ENCODE results near the gene KRTAP10-11. TPM values are rescaled to one million over a fixed set of nuclear protein-coding genes. Genes with fewer than 3 reads are reported as not detected.

KRTAP10-11 gene
- total and polyA plus RNA-seq, 2 donors (not counting 1 experiment from before 2014, with no cell fraction given): not detected

DNA sequence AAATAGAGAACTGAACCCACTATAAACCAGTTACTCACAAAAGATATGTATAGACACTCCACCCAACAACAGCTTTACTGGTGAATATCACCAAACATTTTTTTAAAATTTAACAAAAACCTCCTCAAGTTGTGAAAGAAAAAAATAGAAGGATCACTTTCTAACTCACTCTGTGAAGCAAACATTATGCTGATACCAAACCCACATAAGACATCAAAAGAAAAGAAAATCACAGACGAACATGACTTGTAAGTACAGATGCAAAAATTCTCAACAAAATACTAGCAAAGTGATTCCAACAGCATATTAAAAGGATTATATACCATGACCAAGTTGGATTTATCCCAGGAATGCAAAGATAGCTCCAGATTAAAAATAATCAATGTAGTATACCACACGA is 45.5 kb downstream of the KRTAP10-11 start:
- H3K27me3 Mint-ChIP-seq: peaks cover 43% of the 10 kb centered on the region
- Histone ChIP-seq H2AFZ (ENCODE audit: insufficient read depth, low read depth, low read length, poor library complexity, severe bottlenecking) (no peak overlapping the region), H3K9me3 (ENCODE audit: control extremely low read depth in 1 of 3, control insufficient read depth in 2 of 3, insufficient read depth in 1 of 3, low read length in 2 of 3) (peaks cover 4 to 10% (median 8%) of the 10 kb centered on the region in 3 donors), H3K4me2 (replicated peaks; ENCODE audit: low read depth, low read length, poor library complexity, severe bottlenecking) (no peak overlapping the region), H3K27ac (ENCODE audit: low read length in 2 of 2) (no peak overlapping the region), H4K20me1 (ENCODE audit: control insufficient read depth, insufficient read depth, low read length, poor library complexity, severe bottlenecking) (no peaks in the 10 kb centered on the region), H3K9ac (ENCODE audit: low read length) (no peak overlapping the region), H3K27me3 (replicated peaks in 1 of 4; ENCODE audit: control extremely low read depth in 1 of 4, control insufficient read depth in 3 of 4, insufficient read depth in 4 of 4, low read length in 3 of 4) (peaks cover 0 to 10% (median 2%) of the 10 kb centered on the region in 4 experiments), H3K4me1 (ENCODE audit: control insufficient read depth in 2 of 2, insufficient read depth in 2 of 2, low read length in 2 of 2) (no peaks in the 10 kb centered on the region), H3K36me3 (replicated peaks in 1 of 2; ENCODE audit: control extremely low read depth in 1 of 2, control insufficient read depth in 1 of 2, extremely low read depth in 1 of 2, insufficient read depth in 2 of 2, low read length in 1 of 2) (no peaks in the 10 kb centered on the region), H3K4me3 (ENCODE audit: control extremely low read depth in 1 of 5, extremely low read depth in 1 of 5, insufficient read depth in 1 of 5, low read depth in 2 of 5, low read length in 4 of 5) (no peak overlapping the region), H3K79me2 (ENCODE audit: control insufficient read depth, insufficient read depth, low read length) (no peaks in the 10 kb centered on the region)
- peaks cover 12% of the 10 kb centered on the region for H3K9me3 Mint-ChIP-seq (ENCODE audit: insufficient read depth)
- TF ChIP-seq EZH2 (IDR thresholded peaks at IDR 0.05; ENCODE audit: borderline replicate concordance, insufficient read depth, low read depth, low read length, poor library complexity, severe bottlenecking): no peak
- TF ChIP-seq, protein P1, sequence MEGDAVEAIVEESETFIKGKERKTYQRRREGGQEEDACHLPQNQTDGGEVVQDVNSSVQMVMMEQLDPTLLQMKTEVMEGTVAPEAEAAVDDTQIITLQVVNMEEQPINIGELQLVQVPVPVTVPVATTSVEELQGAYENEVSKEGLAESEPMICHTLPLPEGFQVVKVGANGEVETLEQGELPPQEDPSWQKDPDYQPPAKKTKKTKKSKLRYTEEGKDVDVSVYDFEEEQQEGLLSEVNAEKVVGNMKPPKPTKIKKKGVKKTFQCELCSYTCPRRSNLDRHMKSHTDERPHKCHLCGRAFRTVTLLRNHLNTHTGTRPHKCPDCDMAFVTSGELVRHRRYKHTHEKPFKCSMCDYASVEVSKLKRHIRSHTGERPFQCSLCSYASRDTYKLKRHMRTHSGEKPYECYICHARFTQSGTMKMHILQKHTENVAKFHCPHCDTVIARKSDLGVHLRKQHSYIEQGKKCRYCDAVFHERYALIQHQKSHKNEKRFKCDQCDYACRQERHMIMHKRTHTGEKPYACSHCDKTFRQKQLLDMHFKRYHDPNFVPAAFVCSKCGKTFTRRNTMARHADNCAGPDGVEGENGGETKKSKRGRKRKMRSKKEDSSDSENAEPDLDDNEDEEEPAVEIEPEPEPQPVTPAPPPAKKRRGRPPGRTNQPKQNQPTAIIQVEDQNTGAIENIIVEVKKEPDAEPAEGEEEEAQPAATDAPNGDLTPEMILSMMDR (IDR thresholded peaks at IDR 0.05): no peak
- WGBS (ENCODE audit: insufficient coverage): no CpG with 5 or more reads among the region's 2 CpGs
- H3K4me1 Mint-ChIP-seq: no peaks in the 10 kb centered on the region
- H3K27ac Mint-ChIP-seq: no peak overlapping the region
- ChIA-PET CTCF (no interaction called here), POLR2A (interaction anchor here (0.6 kb wide), 1 partner anchor 236 kb away, joined by 7 read pairs; no protein-coding TSS in a partner anchor)
- H3K4me3 Mint-ChIP-seq: no peak overlapping the region
- ATAC-seq (ENCODE audit: low read depth) (no peak), DNase-seq (no peak)
- intact Hi-C loops (cut with micrococcal nuclease): no loop called here

DNA sequence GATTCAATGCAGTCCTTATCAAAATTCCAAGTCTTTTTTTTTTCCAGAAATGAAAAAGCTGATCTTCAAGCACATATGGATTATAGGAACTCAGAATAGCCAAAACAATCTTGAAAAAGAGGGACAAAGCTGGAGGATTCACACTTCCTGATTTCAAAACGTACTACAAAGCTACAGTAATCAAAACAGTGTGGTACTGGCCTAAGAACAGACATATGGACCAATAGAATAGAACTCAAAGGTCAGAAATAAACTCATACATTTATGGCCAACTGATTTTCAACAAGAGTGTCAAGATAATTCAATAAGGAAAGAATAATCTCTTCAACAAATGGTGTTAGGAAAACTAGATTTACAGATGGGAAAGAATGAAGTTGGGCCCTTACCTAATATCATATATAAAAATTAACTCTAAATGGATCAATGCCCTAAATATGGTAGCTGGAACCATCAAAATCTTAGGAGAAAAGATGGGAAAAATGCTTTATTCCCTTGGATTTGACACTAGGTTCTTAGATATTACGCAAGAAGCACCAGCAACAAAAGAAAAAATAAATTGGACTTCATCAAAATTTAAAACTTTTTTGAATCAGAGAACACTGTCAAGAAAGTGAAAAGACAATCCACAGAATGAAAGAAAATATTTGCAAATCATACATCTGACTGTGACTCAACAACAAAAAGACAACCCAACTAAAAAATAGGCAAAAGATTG is 46.7 kb downstream of the KRTAP10-11 start:
- H3K27ac Mint-ChIP-seq: no peak overlapping the region
- DNase-seq (no peak), ATAC-seq (ENCODE audit: low read depth) (no peak)
- ChIA-PET POLR2A (no interaction called here), CTCF (no interaction called here)
- Histone ChIP-seq H2AFZ (ENCODE audit: insufficient read depth, low read depth, low read length, poor library complexity, severe bottlenecking) (no peak overlapping the region), H3K27me3 (replicated peaks in 1 of 4; ENCODE audit: control extremely low read depth in 1 of 4, control insufficient read depth in 3 of 4, insufficient read depth in 4 of 4, low read length in 3 of 4) (peaks cover 0 to 10% (median 4%) of the 10 kb centered on the region in 4 experiments), H3K27ac (ENCODE audit: low read length in 2 of 2) (no peak overlapping the region), H3K4me2 (replicated peaks; ENCODE audit: low read depth, low read length, poor library complexity, severe bottlenecking) (no peak overlapping the region), H3K9ac (ENCODE audit: low read length) (no peak overlapping the region), H3K4me1 (ENCODE audit: control insufficient read depth in 2 of 2, insufficient read depth in 2 of 2, low read length in 2 of 2) (no peaks in the 10 kb centered on the region), H4K20me1 (ENCODE audit: control insufficient read depth, insufficient read depth, low read length, poor library complexity, severe bottlenecking) (no peaks in the 10 kb centered on the region), H3K79me2 (ENCODE audit: control insufficient read depth, insufficient read depth, low read length) (no peaks in the 10 kb centered on the region), H3K4me3 (ENCODE audit: control extremely low read depth in 1 of 5, extremely low read depth in 1 of 5, insufficient read depth in 1 of 5, low read depth in 2 of 5, low read length in 4 of 5) (no peak overlapping the region), H3K9me3 (ENCODE audit: control extremely low read depth in 1 of 3, control insufficient read depth in 2 of 3, insufficient read depth in 1 of 3, low read length in 2 of 3) (peaks cover 4 to 10% (median 8%) of the 10 kb centered on the region in 3 donors), H3K36me3 (replicated peaks in 1 of 2; ENCODE audit: control extremely low read depth in 1 of 2, control insufficient read depth in 1 of 2, extremely low read depth in 1 of 2, insufficient read depth in 2 of 2, low read length in 1 of 2) (no peaks in the 10 kb centered on the region)
- no peaks in the 10 kb centered on the region for H3K4me1 Mint-ChIP-seq
- TF ChIP-seq EZH2 (IDR thresholded peaks at IDR 0.05; ENCODE audit: borderline replicate concordance, insufficient read depth, low read depth, low read length, poor library complexity, severe bottlenecking): no peak
- TF ChIP-seq, protein P1 (IDR thresholded peaks at IDR 0.05): no peak
- intact Hi-C loops (cut with micrococcal nuclease): no loop called here
- H3K27me3 Mint-ChIP-seq: peaks cover 40% of the 10 kb centered on the region
- H3K4me3 Mint-ChIP-seq: no peak overlapping the region
- H3K9me3 Mint-ChIP-seq (ENCODE audit: insufficient read depth): peaks cover 12% of the 10 kb centered on the region
- no CpG with 5 or more reads among the region's 2 CpGs for WGBS (ENCODE audit: insufficient coverage)

All from B cell (primary cell).